Esophagus squamous epithelium (tissue), 5 donors: ENCODE measurements around the gene SSH2. TPM values are rescaled to one million over a fixed set of nuclear protein-coding genes. Genes with fewer than 3 reads are reported as not detected.

Experiments
- DNase-seq: peaks from one replicate; lab custom pipeline; 2025; lab: John Stamatoyannopoulos, UW
- H3K27ac ChIP-seq, 4 donors: fragments of 200-600 bp; sonication (generic); one replicate each; pipeline ENCODE4 v1.5.1; 2016 to 2019; ENCODE audit warnings: mild to moderate bottlenecking in 1 of 4
- H3K27me3 ChIP-seq, 4 donors: fragments of 200-600 bp; sonication (generic); 1 replicate in 3 of 4; 2 replicates in 1 of 4; pipeline versions ENCODE4 v1.5.1 to v1.6.0; 2017 to 2021; ENCODE audit warnings: antibody characterized with exemption in 1 of 4
- H3K36me3 ChIP-seq, 3 donors: fragments of 200-600 bp; sonication (generic); one replicate each; pipeline ENCODE4 v1.5.1; 2016 to 2019
- H3K4me1 ChIP-seq, 3 donors: fragments of 200-600 bp; sonication (generic); one replicate each; pipeline ENCODE4 v1.5.1; 2017 to 2019
- H3K4me3 ChIP-seq, 4 donors: fragments of 200-600 bp; sonication (generic); 1 replicate in 3 of 4; 2 replicates in 1 of 4; pipeline ENCODE4 v1.5.1; 2016 to 2019; ENCODE audit warnings: mild to moderate bottlenecking in 2 of 4, moderate library complexity in 1 of 4
- H3K9me3 ChIP-seq, 3 donors: fragments of 200-600 bp; sonication (generic); one replicate each; pipeline ENCODE4 v1.5.1; 2016 to 2019
- CTCF ChIP-seq, 6 experiments: fragments of 450-650 bp in 4 of 6; fragments of 200-600 bp in 2 of 6; sonication (generic) in 2 of 6; IDR thresholded peaks; one replicate each; pipeline ENCODE4 v1.5.1; 2016 to 2019; ENCODE audit warnings: antibody characterized with exemption in 6 of 6, mild to moderate bottlenecking in 4 of 6, moderate library complexity in 4 of 6
- POLR2A ChIP-seq, 4 donors: fragments of 450-650 bp; IDR thresholded peaks; one replicate each; pipeline ENCODE4 v1.6.1; 2017; ENCODE audit warnings: antibody characterized with exemption in 4 of 4, mild to moderate bottlenecking in 4 of 4, moderate library complexity in 3 of 4
- WGBS, 2 donors: methylation state at CpG; one replicate each; pipeline ENCODE4 v1.1.5; 2018; 5-methylcytosine and 5-hydroxymethylcytosine counted together
- intact Hi-C: fragments of 100-400 bp; cut with DNase I; formaldehyde crosslinking; loops from one replicate; pipeline ENCODE4 v1.15.0; 2022
- total RNA-seq, 4 donors: library from RNA; depleted of rRNA; stranded (reverse); fragments of >200 nt; gene quantifications; one replicate each; pipeline ENCODE4 v1.1.0, GENCODE V29; 2016
- donor health status: DM: yes; HTN: yes; CAD: no.

The SSH2 gene
- total RNA-seq, 4 donors from 2014 or later = 9.4 to 29.4 (median 13.2) TPM

DNA sequence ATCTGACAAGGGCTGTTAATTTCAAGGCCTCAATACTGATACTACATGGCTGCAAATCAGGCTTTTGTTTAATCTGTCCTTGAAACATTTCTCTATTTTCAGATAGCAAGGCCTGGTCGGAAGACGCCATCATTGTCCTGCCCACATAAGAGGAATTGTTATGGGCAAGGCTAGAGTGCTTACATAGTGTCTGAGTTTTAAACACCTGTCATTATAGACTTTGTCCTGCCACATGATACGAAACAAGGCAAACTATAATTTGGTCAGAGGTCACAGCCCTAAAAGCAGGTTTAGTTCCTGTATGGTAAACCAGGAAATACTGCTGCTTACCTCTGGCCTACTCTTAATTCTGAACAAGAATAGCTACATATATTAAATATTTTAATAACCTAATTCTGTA lies 104.4 kb downstream of the SSH2 start:
- Histone ChIP-seq H3K9me3 (no peaks in the 10 kb centered on the region), H3K27ac (no peak overlapping the region), H3K36me3 (no peaks in the 10 kb centered on the region), H3K27me3 (no peaks in the 10 kb centered on the region), H3K4me3 (no peak overlapping the region), H3K4me1 (no peaks in the 10 kb centered on the region)
- TF ChIP-seq POLR2A (IDR thresholded peaks at IDR 0.05) (no peak), CTCF (IDR thresholded peaks at IDR 0.05) (no peak)
- no peak for DNase-seq
- 87 to 89% methylated on average over 3 of the region's 3 CpGs for WGBS, 2 donors
- intact Hi-C loops = no loop called here

DNA sequence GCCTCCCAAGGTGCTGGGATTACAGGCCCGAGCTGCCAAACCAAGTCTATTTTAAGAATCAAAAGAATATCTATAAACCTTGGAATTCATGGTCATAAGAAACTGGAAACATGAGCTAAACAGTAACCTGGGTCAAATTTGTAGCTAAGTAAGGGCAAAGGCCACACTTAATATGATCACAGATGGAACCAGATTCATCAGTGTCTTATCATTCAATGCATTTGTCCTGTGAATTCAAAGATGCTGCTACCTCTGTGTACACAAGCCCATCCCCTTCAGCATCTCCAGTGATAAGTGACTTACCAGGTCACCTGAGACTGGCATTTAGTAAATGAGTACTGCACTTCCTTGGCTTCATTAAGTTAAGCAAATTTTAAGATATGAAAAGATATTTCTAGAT lies 108.1 kb downstream of the SSH2 start:
- no peak for DNase-seq
- Histone ChIP-seq H3K4me1 (no peaks in the 10 kb centered on the region), H3K36me3 (no peaks in the 10 kb centered on the region), H3K4me3 (no peak overlapping the region), H3K27ac (no peak overlapping the region), H3K27me3 (no peaks in the 10 kb centered on the region), H3K9me3 (no peaks in the 10 kb centered on the region)
- intact Hi-C loops = no loop called here
- 67 to 100% methylated on average over 1 of the region's 1 CpG for WGBS, 2 donors
- no peak for TF ChIP-seq CTCF (IDR thresholded peaks at IDR 0.05)
- TF ChIP-seq POLR2A (IDR thresholded peaks at IDR 0.05) = no peak

- Histone ChIP-seq H3K4me1 (no peaks in the 10 kb centered on the region), H3K4me3 (no peak overlapping the region), H3K27me3 (no peaks in the 10 kb centered on the region), H3K27ac (no peak overlapping the region), H3K36me3 (no peaks in the 10 kb centered on the region), H3K9me3 (no peaks in the 10 kb centered on the region)
- WGBS, 2 donors = 52 to 77% methylated on average over 1 of the region's 1 CpG
- intact Hi-C loops = no loop called here
- no peak for DNase-seq
- TF ChIP-seq POLR2A (IDR thresholded peaks at IDR 0.05) (no peak), CTCF (IDR thresholded peaks at IDR 0.05) (no peak)
Measured at GRCh38 chr17:29820425-29820824, 109.6 kb downstream of the SSH2 start.

- intact Hi-C loops = loop anchor here (5.0 kb wide), 1 partner anchor 125 kb away; the partner anchor contains the start of gene SSH2
- no peaks in the 10 kb centered on the region for H3K4me1 ChIP-seq
- H3K27me3 ChIP-seq = no peaks in the 10 kb centered on the region
- TF ChIP-seq POLR2A (IDR thresholded peaks at IDR 0.05) (no peak), CTCF (IDR thresholded peaks at IDR 0.05) (peak; percentile 48 to 82 (median 76))
- H3K9me3 ChIP-seq = no peaks in the 10 kb centered on the region
- no peak overlapping the region for H3K4me3 ChIP-seq
- 68 to 70% methylated on average over 14 of the region's 14 CpGs for WGBS, 2 donors
- no peak overlapping the region for H3K27ac ChIP-seq
- DNase-seq = no peak
- no peaks in the 10 kb centered on the region for H3K36me3 ChIP-seq
Measured at GRCh38 chr17:29807520-29808361, 122.3 kb downstream of the SSH2 start.

DNA sequence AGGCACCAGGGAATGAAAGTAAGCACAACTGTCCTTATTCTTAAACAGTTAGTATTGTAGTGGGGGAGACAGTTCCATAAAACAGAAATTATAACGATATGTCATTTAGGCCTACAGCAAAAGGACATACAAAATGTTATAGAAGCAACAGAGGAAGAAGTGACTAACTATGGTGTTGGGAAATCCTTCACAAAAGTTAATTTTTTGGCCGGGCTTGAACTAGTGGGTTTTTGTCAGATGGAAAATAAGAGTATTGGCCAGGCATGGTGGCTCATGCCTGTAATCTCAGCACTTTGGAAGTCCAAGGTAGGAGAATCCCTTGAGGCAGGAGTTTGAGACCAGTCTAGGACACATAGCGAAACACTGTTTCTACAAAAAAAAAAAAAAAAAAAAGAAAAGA lies 127.8 kb downstream of the SSH2 start:
- 90% methylated on average over 3 of the region's 3 CpGs for WGBS, 2 donors
- DNase-seq = no peak

More for the DNA sequence above, 127.8 kb downstream of the SSH2 start:
- H3K27me3 ChIP-seq = no peaks in the 10 kb centered on the region
- no peaks in the 10 kb centered on the region for H3K4me1 ChIP-seq
- TF ChIP-seq CTCF (IDR thresholded peaks at IDR 0.05) (no peak), POLR2A (IDR thresholded peaks at IDR 0.05) (no peak)
- intact Hi-C loops = no loop called here
- no peaks in the 10 kb centered on the region for H3K36me3 ChIP-seq
- H3K27ac ChIP-seq = no peak overlapping the region
- H3K4me3 ChIP-seq = no peak overlapping the region
- no peaks in the 10 kb centered on the region for H3K9me3 ChIP-seq
